ENCODE results near the gene DRAP1. TPM values are rescaled to one million over a fixed set of nuclear protein-coding genes. Genes with fewer than 3 reads are reported as not detected.
A peak's percentile ranks its signal among the peaks of the same experiment; 100 is the strongest.

DRAP1 gene
- total and polyA plus RNA-seq, 9 of the 15 experiments (the other 6 are each of a cell fraction or from before 2014, with no cell fraction given) = 9.6 to 200 (median 92.9) TPM

- no peak for TF ChIP-seq HMBOX1 (IDR thresholded peaks at IDR 0.05)
- TF ChIP-seq ZBTB8A (IDR thresholded peaks at IDR 0.05; ENCODE audit: partially characterized antibody) = no peak
- no peak for TF ChIP-seq SREBF2 (CRISPR knock-in tag; IDR thresholded peaks at IDR 0.05)
- TF ChIP-seq MTA2 (IDR thresholded peaks at IDR 0.05; ENCODE audit: low read depth) = no peak
- TF ChIP-seq ZNF354B (CRISPR knock-in tag; IDR thresholded peaks at IDR 0.05) = no peak
- TF ChIP-seq ZNF551 (CRISPR knock-in tag; IDR thresholded peaks at IDR 0.05) = no peak
- TF ChIP-seq BMI1 (IDR thresholded peaks at IDR 0.05; ENCODE audit: low read length) = no peak
- peak; percentile 97 for TF ChIP-seq RBM25 (IDR thresholded peaks at IDR 0.05; ENCODE audit: low read depth, low read length, severe bottlenecking)
- TF ChIP-seq ETV6 (IDR thresholded peaks at IDR 0.05; ENCODE audit: borderline replicate concordance in 1 of 2, low read depth in 2 of 2, low read length in 1 of 2) = peak in 1 of 2 experiments; percentile 66; a peak in 2 of 4 replicates
- no peak for TF ChIP-seq ETV6 (CRISPR knock-in tag; IDR thresholded peaks at IDR 0.05; ENCODE audit: borderline replicate concordance)
- no peak; the same call in 1 of the 2 replicates for TF ChIP-seq NFIC (IDR thresholded peaks at IDR 0.05)
- no peak for TF ChIP-seq ZNF277 (CRISPR knock-in tag; IDR thresholded peaks at IDR 0.05; ENCODE audit: borderline replicate concordance)
- peak; percentile 70; the same call in 1 of the 2 replicates for TF ChIP-seq JUN (IDR thresholded peaks at IDR 0.05; ENCODE audit: borderline replicate concordance, low read depth, low read length)
- 0 out of 2 replicates have a peak, but pooled peaks have one; percentile 7 for TF ChIP-seq JUN (CRISPR knock-in tag; IDR thresholded peaks at IDR 0.05; ENCODE audit: borderline replicate concordance)
- no peak for TF ChIP-seq ZNF561 (CRISPR knock-in tag; conservative IDR thresholded peaks at IDR 0.05)
- no peak for TF ChIP-seq SMAD1 (IDR thresholded peaks at IDR 0.05; ENCODE audit: low read depth, low read length, partially characterized antibody)
- TF ChIP-seq CXXC5 (CRISPR knock-in tag; IDR thresholded peaks at IDR 0.05) = peak; percentile 97
- no peak for TF ChIP-seq HOXB6 (CRISPR knock-in tag; IDR thresholded peaks at IDR 0.05; ENCODE audit: borderline replicate concordance)
- TF ChIP-seq, protein P1, sequence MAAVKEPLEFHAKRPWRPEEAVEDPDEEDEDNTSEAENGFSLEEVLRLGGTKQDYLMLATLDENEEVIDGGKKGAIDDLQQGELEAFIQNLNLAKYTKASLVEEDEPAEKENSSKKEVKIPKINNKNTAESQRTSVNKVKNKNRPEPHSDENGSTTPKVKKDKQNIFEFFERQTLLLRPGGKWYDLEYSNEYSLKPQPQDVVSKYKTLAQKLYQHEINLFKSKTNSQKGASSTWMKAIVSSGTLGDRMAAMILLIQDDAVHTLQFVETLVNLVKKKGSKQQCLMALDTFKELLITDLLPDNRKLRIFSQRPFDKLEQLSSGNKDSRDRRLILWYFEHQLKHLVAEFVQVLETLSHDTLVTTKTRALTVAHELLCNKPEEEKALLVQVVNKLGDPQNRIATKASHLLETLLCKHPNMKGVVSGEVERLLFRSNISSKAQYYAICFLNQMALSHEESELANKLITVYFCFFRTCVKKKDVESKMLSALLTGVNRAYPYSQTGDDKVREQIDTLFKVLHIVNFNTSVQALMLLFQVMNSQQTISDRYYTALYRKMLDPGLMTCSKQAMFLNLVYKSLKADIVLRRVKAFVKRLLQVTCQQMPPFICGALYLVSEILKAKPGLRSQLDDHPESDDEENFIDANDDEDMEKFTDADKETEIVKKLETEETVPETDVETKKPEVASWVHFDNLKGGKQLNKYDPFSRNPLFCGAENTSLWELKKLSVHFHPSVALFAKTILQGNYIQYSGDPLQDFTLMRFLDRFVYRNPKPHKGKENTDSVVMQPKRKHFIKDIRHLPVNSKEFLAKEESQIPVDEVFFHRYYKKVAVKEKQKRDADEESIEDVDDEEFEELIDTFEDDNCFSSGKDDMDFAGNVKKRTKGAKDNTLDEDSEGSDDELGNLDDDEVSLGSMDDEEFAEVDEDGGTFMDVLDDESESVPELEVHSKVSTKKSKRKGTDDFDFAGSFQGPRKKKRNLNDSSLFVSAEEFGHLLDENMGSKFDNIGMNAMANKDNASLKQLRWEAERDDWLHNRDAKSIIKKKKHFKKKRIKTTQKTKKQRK (IDR thresholded peaks at IDR 0.05; ENCODE audit: borderline replicate concordance, low read depth, low read length) = peak; percentile 61; the same call in 1 of the 2 replicates
- TF ChIP-seq PCBP2 (IDR thresholded peaks at IDR 0.05; ENCODE audit: low read depth, low read length, poor library complexity, severe bottlenecking) = no peak
- TF ChIP-seq, protein P2, sequence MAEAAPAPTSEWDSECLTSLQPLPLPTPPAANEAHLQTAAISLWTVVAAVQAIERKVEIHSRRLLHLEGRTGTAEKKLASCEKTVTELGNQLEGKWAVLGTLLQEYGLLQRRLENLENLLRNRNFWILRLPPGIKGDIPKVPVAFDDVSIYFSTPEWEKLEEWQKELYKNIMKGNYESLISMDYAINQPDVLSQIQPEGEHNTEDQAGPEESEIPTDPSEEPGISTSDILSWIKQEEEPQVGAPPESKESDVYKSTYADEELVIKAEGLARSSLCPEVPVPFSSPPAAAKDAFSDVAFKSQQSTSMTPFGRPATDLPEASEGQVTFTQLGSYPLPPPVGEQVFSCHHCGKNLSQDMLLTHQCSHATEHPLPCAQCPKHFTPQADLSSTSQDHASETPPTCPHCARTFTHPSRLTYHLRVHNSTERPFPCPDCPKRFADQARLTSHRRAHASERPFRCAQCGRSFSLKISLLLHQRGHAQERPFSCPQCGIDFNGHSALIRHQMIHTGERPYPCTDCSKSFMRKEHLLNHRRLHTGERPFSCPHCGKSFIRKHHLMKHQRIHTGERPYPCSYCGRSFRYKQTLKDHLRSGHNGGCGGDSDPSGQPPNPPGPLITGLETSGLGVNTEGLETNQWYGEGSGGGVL (CRISPR knock-in tag; IDR thresholded peaks at IDR 0.05) = no peak
- TF ChIP-seq RBM22 (IDR thresholded peaks at IDR 0.05; ENCODE audit: low read depth, low read length, poor library complexity, severe bottlenecking) = no peak
Measured at GRCh38 chr11:65919141-65919572, at the start of gene DRAP1 (continued).
